NCI-H2029 treated with DMSO at 0.1 percent for 48 hours (cell line): ENCODE data around the gene ANKZF1.
"Not testable (repeated sequence)": the region's sequence is repeated elsewhere in the genome, so short reads cannot be mapped to it uniquely, and the experiment has no call there.

ENCODE experiments used
- DNase-seq: peaks from one replicate; lab custom pipeline; 2025; lab: John Stamatoyannopoulos, UW

The ANKZF1 gene

GRCh38 chr2:219254590-219255201 is 25.1 kb downstream of the ANKZF1 start:
- DNase-seq = no peak

- DNase-seq = not testable (repeated sequence)
These were observed 29.3 kb downstream of the ANKZF1 start for GRCh38 chr2:219258942-219259341.

GRCh38 chr2:219261024-219261855 is 31.6 kb downstream of the ANKZF1 start:
- no peak for DNase-seq

GRCh38 chr2:219266232-219266631 is 36.6 kb downstream of the ANKZF1 start:
- DNase-seq = no peak

GRCh38 chr2:219266886-219267285 is 37.3 kb downstream of the ANKZF1 start:
- DNase-seq = no peak

GRCh38 chr2:219268294-219268693 is 38.7 kb downstream of the ANKZF1 start:
- DNase-seq = no peak

GRCh38 chr2:219269362-219270054 is 39.9 kb downstream of the ANKZF1 start:
- peak; percentile 31 for DNase-seq

- DNase-seq = no peak
These were observed 40.4 kb downstream of the ANKZF1 start for GRCh38 chr2:219270055-219270372.

- DNase-seq = no peak
These were observed 41.4 kb downstream of the ANKZF1 start for GRCh38 chr2:219271021-219271420.

GRCh38 chr2:219272356-219272755 is 42.8 kb downstream of the ANKZF1 start:
- DNase-seq = no peak

- DNase-seq = no peak
These were observed 43.4 kb downstream of the ANKZF1 start for GRCh38 chr2:219272995-219273394.

GRCh38 chr2:219273937-219274336 is 44.3 kb downstream of the ANKZF1 start:
- DNase-seq = no peak

- DNase-seq = no peak
These were observed 44.8 kb downstream of the ANKZF1 start for GRCh38 chr2:219274361-219274921.

GRCh38 chr2:219277703-219278654 is 48.4 kb downstream of the ANKZF1 start:
- DNase-seq = peak; percentile 68

- DNase-seq = peak; percentile 42
These were observed 49.1 kb downstream of the ANKZF1 start for GRCh38 chr2:219278655-219279150.

GRCh38 chr2:219279151-219279915 is 49.7 kb downstream of the ANKZF1 start, which contains the start of gene DNAJB2:
Gene DNAJB2, plus strand, starts transcription at chr2:219279366. Its CDS starts 468 bp downstream, at chr2:219279834.
- peak; percentile 77 for DNase-seq

GRCh38 chr2:219279916-219280516 is 50.4 kb downstream of the ANKZF1 start:
- no peak for DNase-seq

- no peak for DNase-seq
These were observed 51.0 kb downstream of the ANKZF1 start for GRCh38 chr2:219280651-219281050.

- no peak for DNase-seq
These were observed 52.0 kb downstream of the ANKZF1 start for GRCh38 chr2:219281588-219281987.

- no peak for DNase-seq
These were observed 52.8 kb downstream of the ANKZF1 start for GRCh38 chr2:219282375-219282774.
